ENCODE measurements around the gene MAPK6. TPM values are rescaled to one million over a fixed set of nuclear protein-coding genes. Genes with fewer than 3 reads are reported as not detected.

MAPK6 gene
- total RNA-seq, 1 donor from 2014 or later: 91.7 TPM

DNA sequence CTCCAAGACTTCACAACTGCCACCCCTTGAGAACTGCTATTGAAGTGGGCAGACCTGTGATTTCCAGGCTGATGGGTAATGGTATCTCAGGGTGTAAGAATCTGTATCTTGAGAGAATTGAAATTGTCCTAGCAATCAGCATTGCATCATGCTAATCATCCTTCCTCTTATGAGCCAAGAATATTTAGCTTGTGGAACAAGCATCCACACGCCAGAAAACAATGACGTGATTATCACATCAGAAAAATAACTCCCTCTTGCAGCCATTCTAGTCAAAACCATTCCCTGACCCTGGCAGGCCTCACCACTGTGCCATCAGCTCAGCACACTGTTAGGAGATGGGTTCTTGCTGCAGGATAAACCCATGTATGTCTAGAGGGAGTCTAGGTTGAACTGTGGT, 86.8 kb downstream of the MAPK6 start:
- TF ChIP-seq, protein P1, sequence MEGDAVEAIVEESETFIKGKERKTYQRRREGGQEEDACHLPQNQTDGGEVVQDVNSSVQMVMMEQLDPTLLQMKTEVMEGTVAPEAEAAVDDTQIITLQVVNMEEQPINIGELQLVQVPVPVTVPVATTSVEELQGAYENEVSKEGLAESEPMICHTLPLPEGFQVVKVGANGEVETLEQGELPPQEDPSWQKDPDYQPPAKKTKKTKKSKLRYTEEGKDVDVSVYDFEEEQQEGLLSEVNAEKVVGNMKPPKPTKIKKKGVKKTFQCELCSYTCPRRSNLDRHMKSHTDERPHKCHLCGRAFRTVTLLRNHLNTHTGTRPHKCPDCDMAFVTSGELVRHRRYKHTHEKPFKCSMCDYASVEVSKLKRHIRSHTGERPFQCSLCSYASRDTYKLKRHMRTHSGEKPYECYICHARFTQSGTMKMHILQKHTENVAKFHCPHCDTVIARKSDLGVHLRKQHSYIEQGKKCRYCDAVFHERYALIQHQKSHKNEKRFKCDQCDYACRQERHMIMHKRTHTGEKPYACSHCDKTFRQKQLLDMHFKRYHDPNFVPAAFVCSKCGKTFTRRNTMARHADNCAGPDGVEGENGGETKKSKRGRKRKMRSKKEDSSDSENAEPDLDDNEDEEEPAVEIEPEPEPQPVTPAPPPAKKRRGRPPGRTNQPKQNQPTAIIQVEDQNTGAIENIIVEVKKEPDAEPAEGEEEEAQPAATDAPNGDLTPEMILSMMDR (IDR thresholded peaks at IDR 0.05; ENCODE audit: unreplicated experiment): no peak
- H3K27ac Mint-ChIP-seq: no peak overlapping the region
- peaks cover 7% of the 10 kb centered on the region for H3K4me1 Mint-ChIP-seq (ENCODE audit: low read depth)
- peaks cover 6% of the 10 kb centered on the region for H3K27me3 Mint-ChIP-seq
- no peak for DNase-seq (ENCODE audit: low spot score, unreplicated experiment)
- H3K36me3 Mint-ChIP-seq (ENCODE audit: insufficient read depth): no peaks in the 10 kb centered on the region
- no peaks in the 10 kb centered on the region for H3K9me3 Mint-ChIP-seq (ENCODE audit: low read depth)
- no peak overlapping the region for H3K4me3 Mint-ChIP-seq (ENCODE audit: low read depth)

DNA sequence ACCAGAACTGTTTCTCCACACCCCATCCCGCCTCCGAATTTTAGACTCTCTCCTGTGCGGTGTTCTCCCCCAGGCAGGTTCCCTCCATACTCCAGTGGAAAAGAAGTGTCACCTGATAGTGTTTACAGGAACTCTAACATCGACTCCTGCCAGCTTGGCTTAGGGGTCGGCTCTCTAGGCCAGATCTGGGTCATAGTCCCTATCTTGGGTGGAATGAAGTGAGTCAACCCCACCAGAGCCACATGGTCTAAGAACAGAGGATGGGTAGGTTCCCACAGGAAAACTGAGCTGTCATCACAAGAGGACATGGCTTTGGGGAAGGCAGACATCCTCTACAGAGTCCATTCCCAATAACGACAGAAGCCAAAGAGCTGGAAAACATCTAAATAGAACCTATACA, 87.6 kb downstream of the MAPK6 start:
- Mint-ChIP-seq H3K36me3 (ENCODE audit: insufficient read depth) (no peaks in the 10 kb centered on the region), H3K27me3 (peaks cover 6% of the 10 kb centered on the region)

DNA sequence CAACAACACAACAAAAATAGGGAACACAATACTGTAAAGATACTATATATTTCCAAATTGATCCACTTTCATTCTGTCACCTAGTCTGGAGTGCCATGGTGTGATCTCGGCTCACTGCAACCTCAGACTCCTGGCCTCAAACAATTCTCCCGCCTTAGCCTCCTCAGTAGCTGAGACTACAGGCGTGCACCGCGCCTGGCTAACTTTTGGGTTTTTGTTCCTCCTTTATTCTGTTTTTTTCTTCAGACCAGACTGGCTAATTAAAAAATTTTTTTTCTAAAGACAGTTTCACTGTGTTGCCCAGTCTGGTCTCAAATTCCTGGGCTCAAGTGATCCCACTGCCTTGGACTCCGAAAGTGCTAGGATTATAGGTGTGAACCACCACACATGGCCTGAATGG, 88.2 kb downstream of the MAPK6 start:
- no peak overlapping the region for H3K27ac Mint-ChIP-seq
- H3K4me3 Mint-ChIP-seq (ENCODE audit: low read depth): no peak overlapping the region
- peaks cover 7% of the 10 kb centered on the region for H3K4me1 Mint-ChIP-seq (ENCODE audit: low read depth)
- H3K9me3 Mint-ChIP-seq (ENCODE audit: low read depth): no peaks in the 10 kb centered on the region
- no peaks in the 10 kb centered on the region for H3K36me3 Mint-ChIP-seq (ENCODE audit: insufficient read depth)
- peaks cover 6% of the 10 kb centered on the region for H3K27me3 Mint-ChIP-seq
- no peak for DNase-seq (ENCODE audit: low spot score, unreplicated experiment)
- TF ChIP-seq, protein P1 (IDR thresholded peaks at IDR 0.05; ENCODE audit: unreplicated experiment): no peak

More for the DNA sequence above, 87.6 kb downstream of the MAPK6 start:
- H3K9me3 Mint-ChIP-seq (ENCODE audit: low read depth): no peaks in the 10 kb centered on the region
- DNase-seq (ENCODE audit: low spot score, unreplicated experiment): no peak
- TF ChIP-seq, protein P1 (IDR thresholded peaks at IDR 0.05; ENCODE audit: unreplicated experiment): no peak
- no peak overlapping the region for H3K27ac Mint-ChIP-seq
- no peak overlapping the region for H3K4me3 Mint-ChIP-seq (ENCODE audit: low read depth)
- H3K4me1 Mint-ChIP-seq (ENCODE audit: low read depth): peaks cover 7% of the 10 kb centered on the region

DNA sequence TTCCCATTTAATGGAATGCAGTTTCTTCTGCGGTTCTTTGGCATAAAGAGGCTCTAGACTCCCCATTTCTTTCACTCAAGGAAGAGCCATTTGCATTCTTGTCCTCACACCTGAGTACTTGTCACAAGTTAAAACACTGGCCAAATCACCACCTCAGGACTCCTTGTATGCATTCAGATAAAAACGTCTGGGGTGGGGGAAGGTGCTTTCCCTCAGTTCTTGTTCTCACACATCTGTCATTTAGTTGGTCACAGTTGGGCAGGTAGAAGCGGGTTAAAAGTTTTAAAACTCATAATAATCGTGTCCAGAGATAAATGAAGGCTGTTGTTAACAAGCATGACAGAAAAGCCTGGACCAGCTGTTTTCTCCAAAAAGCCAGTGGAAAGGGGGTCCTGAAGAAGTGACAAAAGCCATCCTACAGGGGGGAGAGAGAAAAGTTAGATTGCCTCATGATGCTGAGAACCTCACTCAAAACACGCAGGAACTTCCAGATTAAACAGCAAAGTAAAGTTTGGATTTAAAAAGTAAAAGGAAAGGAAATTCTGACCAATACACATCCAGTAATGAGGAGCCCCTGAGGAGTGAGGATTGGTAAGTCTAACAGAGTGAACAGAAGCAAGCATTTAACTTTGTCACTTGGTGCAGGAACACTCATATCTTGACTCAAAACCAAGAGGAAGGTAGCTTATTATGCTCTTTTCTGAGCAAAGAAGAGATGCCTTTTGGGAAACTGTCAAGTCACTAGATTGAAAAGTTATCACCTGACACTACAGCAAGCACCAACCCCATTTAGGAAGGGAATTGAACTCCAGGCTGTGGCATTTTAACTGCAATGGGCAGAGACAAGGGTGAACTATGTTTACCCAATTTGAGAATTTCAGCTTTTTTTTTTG, 90.8 kb downstream of the MAPK6 start:
- TF ChIP-seq, protein P1 (IDR thresholded peaks at IDR 0.05; ENCODE audit: unreplicated experiment): no peak
- H3K4me1 Mint-ChIP-seq (ENCODE audit: low read depth): peaks cover 7% of the 10 kb centered on the region
- no peak for DNase-seq (ENCODE audit: low spot score, unreplicated experiment)
- peaks cover 2% of the 10 kb centered on the region for H3K27me3 Mint-ChIP-seq
- H3K36me3 Mint-ChIP-seq (ENCODE audit: insufficient read depth): no peaks in the 10 kb centered on the region
- H3K9me3 Mint-ChIP-seq (ENCODE audit: low read depth): no peaks in the 10 kb centered on the region
- H3K27ac Mint-ChIP-seq: no peak overlapping the region
- no peak overlapping the region for H3K4me3 Mint-ChIP-seq (ENCODE audit: low read depth)

DNA sequence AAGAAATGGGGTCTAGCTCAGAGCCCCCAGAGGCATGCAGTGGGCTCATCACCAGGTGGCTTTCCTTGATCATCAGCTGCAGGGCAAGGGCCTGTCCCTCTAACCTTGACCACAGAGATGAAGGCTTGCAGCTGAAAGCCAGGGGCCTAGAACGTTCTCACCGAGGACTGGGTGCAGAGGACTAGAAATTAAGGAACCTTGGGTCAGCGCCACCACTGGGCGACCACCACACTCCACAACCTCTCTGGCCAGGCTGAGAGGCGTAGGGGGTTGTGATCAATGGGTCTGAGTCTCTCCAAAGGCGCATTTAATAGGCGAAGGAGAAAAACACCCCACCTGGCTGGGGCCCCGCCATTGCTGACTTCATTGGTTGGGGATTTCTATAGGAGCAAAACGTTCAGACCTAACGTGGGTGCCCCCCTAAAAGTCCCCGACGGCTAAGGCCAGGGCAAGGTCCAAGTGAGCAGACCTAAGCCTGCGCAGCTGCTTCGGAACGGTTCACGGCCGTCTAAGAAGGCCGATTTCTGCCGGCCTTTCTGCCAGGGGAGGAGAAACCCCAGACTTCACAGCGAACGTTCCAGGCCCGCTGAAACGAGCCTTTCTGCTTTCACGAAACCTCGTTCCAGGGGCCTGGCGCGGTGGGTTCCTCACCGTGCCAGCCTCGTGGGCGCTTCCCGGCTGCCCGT, 92.6 kb downstream of the MAPK6 start:
- DNase-seq (ENCODE audit: low spot score, unreplicated experiment): no peak
- H3K9me3 Mint-ChIP-seq (ENCODE audit: low read depth): no peaks in the 10 kb centered on the region
- no peak overlapping the region for H3K27ac Mint-ChIP-seq
- TF ChIP-seq, protein P1 (IDR thresholded peaks at IDR 0.05; ENCODE audit: unreplicated experiment): no peak
- peaks cover 2% of the 10 kb centered on the region for H3K27me3 Mint-ChIP-seq
- H3K36me3 Mint-ChIP-seq (ENCODE audit: insufficient read depth): no peaks in the 10 kb centered on the region
- no peak overlapping the region for H3K4me3 Mint-ChIP-seq (ENCODE audit: low read depth)
- peaks cover 19% of the 10 kb centered on the region for H3K4me1 Mint-ChIP-seq (ENCODE audit: low read depth)
